NCI-H1092 (cell line): Measurements from ENCODE around the gene TEN1.
"Not testable (repeated sequence)": the region's sequence is repeated elsewhere in the genome, so short reads cannot be mapped to it uniquely, and the experiment has no call there.

Source experiments
- DNase-seq: peaks from one replicate; lab custom pipeline; 2025; lab: John Stamatoyannopoulos, UW

Gene TEN1

GRCh38 chr17:75978938-75979704, at the start of gene TEN1, which contains the start of gene ACOX1:
TSS of gene TEN1 (plus strand) at chr17:75979240. CDS start at chr17:75986193, 6,953 bp downstream.
TSS of gene ACOX1 (minus strand) at chr17:75979166. CDS start at chr17:75979073, 93 bp downstream.
- peak; percentile 94 for DNase-seq

- DNase-seq = no peak
These were observed 48.0 kb upstream of the TEN1 start for GRCh38 chr17:75931062-75931461.

GRCh38 chr17:75932852-75933251, 46.2 kb upstream of the TEN1 start:
- no peak for DNase-seq

GRCh38 chr17:75933808-75934207, 45.2 kb upstream of the TEN1 start:
- DNase-seq = no peak

- no peak for DNase-seq
These were observed 41.4 kb upstream of the TEN1 start for GRCh38 chr17:75937652-75938051.

- DNase-seq = peak; percentile 90
These were observed 38.2 kb upstream of the TEN1 start, which contains the start of gene FBF1 for GRCh38 chr17:75940727-75941441. TSS of gene FBF1 (minus strand) at chr17:75941042. CDS start at chr17:75938149, 2,893 bp downstream.

GRCh38 chr17:75941442-75941819, 37.6 kb upstream of the TEN1 start:
- no peak for DNase-seq

- no peak for DNase-seq
These were observed 36.6 kb upstream of the TEN1 start for GRCh38 chr17:75942473-75942872.

GRCh38 chr17:75943491-75943890, 35.5 kb upstream of the TEN1 start:
- DNase-seq = no peak

GRCh38 chr17:75945211-75945610, 33.8 kb upstream of the TEN1 start:
- DNase-seq = no peak

- DNase-seq = no peak
These were observed 28.6 kb upstream of the TEN1 start for GRCh38 chr17:75950421-75950820.

- DNase-seq = no peak
These were observed 28.0 kb upstream of the TEN1 start for GRCh38 chr17:75950855-75951554.

GRCh38 chr17:75959051-75959838, 19.8 kb upstream of the TEN1 start:
- no peak for DNase-seq

- DNase-seq = no peak
These were observed 19.1 kb upstream of the TEN1 start for GRCh38 chr17:75959839-75960511.

- DNase-seq = no peak
These were observed 13.6 kb upstream of the TEN1 start for GRCh38 chr17:75965468-75965867.

GRCh38 chr17:75969044-75969443, 10.0 kb upstream of the TEN1 start:
- not testable (repeated sequence) for DNase-seq

- no peak for DNase-seq
These were observed 9.0 kb upstream of the TEN1 start for GRCh38 chr17:75970011-75970523.

GRCh38 chr17:75970626-75971025, 8.4 kb upstream of the TEN1 start:
- DNase-seq = no peak

GRCh38 chr17:75975187-75975586, 3.9 kb upstream of the TEN1 start:
- not testable (repeated sequence) for DNase-seq

GRCh38 chr17:75975757-75976174, 3.3 kb upstream of the TEN1 start:
- DNase-seq = no peak
